ENCODE results near the gene NHERF1.

NHERF1 gene

GRCh38 chr17:74776044-74776962 is 27.9 kb downstream of the NHERF1 start, which contains the start of gene NAT9:
TSS of gene NAT9 (minus strand) at chr17:74776345. CDS start at chr17:74775698, 647 bp downstream.
- H3K4me3 ChIP-seq (ENCODE audit: low read length), result peak within 1 kb of the TSS; percentile 92
- peak; percentile 90 for DNase-seq (ENCODE audit: low read depth, low spot score)

- DNase-seq (ENCODE audit: low read depth, low spot score), result no peak
- H3K4me3 ChIP-seq (ENCODE audit: low read length), result peak overlapping the region; percentile 92
These were observed 28.6 kb downstream of the NHERF1 start for GRCh38 chr17:74776990-74777389.

GRCh38 chr17:74777901-74778515 is 29.6 kb downstream of the NHERF1 start:
- no peak for DNase-seq (ENCODE audit: low read depth, low spot score)
- no peak overlapping the region for H3K4me3 ChIP-seq (ENCODE audit: low read length)

DNA sequence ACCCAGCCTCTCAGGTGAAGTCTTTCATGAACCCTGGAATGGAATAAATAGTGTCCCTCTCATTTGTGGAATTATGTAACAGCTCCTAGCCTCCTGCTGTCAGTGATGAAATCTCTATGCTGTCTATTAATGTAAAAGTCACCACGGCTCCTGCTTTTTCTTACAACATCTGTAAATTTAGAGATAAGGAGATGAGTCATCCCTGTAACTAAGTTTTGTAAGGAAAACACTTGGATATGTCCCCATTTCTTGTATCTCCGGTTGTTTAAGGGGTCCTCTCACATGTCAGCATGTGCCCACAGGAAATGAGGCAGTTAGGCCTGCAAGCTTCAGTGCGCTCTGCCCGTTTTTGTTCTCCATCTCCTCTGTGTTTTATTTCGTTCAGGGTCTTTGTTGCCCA is 30.5 kb downstream of the NHERF1 start:
- no peak for DNase-seq (ENCODE audit: low read depth, low spot score)
- H3K4me3 ChIP-seq (ENCODE audit: low read length), result no peak overlapping the region

GRCh38 chr17:74779501-74779900 is 31.1 kb downstream of the NHERF1 start:
- no peak for DNase-seq (ENCODE audit: low read depth, low spot score)
- peak overlapping the region; percentile 3 for H3K4me3 ChIP-seq (ENCODE audit: low read length)

DNA sequence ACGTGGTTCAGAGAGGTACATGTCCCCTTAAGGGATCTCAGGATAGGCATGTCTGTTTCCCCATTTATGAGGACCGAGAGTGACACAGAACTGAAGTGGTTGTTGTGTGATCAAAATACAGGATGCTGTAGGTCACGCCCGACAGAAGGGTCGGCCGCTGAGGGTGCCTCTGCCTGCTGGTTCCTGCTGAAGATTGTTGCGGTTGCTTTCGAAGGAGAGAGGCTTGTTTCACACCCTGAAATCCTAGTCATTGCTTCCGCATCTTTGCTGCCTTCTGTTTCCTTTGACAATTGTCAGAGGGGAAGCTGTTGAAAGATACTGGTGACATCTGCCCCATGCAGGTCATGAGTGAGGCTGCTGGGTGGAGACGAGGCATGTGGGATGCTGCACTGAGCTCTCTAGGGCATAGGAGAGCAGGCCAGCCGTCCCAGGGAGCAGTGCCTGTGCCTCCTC is 31.5 kb downstream of the NHERF1 start:
- H3K4me3 ChIP-seq (ENCODE audit: low read length), result peak overlapping the region; percentile 33
- DNase-seq (ENCODE audit: low read depth, low spot score), result peak; percentile 96

DNA sequence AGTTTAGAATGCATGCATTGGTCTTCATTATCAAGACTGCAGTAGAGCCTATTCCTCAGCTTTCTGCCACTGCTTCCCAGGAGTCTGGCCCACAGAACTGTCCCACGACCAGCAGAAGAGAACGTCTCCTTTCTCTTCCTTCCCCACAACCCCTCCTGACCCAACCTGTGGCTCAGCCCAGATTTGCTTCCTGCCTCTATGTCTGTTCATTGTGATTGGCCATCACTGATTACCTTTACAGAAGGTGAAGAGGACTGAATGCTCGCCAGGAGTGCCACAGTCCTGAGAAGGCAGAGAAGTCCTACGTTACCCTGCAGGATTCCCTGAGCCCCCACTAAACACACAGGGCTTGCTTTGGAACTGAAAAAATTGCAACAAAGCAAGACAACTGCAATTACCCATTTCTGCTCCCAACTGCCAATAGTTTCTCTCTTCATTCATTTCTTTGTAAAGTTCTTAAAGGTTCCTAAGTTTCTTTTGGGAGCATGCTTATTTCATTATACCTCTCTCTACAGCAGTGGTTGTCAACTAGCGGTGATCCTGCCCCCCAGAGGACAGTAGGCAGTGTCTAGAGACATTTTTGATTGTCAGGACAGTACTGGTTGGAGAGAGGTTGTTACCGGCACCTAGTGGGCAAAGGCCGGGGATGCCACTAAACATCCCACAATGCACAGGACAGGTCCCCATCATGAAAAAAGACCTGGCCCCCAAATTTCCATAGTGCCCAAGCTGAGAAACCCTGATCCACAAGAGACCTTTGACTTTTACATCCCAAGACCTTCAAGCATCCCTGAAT is 32.2 kb downstream of the NHERF1 start:
- DNase-seq (ENCODE audit: low read depth, low spot score), result peak; percentile 44
- H3K4me3 ChIP-seq (ENCODE audit: low read length), result peak overlapping the region; percentile 33

- DNase-seq (ENCODE audit: low read depth, low spot score), result no peak
- no peak overlapping the region for H3K4me3 ChIP-seq (ENCODE audit: low read length)
These were observed 34.1 kb downstream of the NHERF1 start for GRCh38 chr17:74782571-74782970.

- H3K4me3 ChIP-seq (ENCODE audit: low read length), result no peak overlapping the region
These were observed 35.8 kb downstream of the NHERF1 start for GRCh38 chr17:74784125-74784810.

GRCh38 chr17:74785096-74785980 is 36.9 kb downstream of the NHERF1 start:
- H3K4me3 ChIP-seq (ENCODE audit: low read length), result no peak overlapping the region
- DNase-seq (ENCODE audit: low read depth, low spot score), result no peak

More at GRCh38 chr17:74784125-74784810, 35.8 kb downstream of the NHERF1 start:
- DNase-seq (ENCODE audit: low read depth, low spot score), result no peak

GRCh38 chr17:74785981-74786360 is 37.5 kb downstream of the NHERF1 start:
- no peak overlapping the region for H3K4me3 ChIP-seq (ENCODE audit: low read length)

DNA sequence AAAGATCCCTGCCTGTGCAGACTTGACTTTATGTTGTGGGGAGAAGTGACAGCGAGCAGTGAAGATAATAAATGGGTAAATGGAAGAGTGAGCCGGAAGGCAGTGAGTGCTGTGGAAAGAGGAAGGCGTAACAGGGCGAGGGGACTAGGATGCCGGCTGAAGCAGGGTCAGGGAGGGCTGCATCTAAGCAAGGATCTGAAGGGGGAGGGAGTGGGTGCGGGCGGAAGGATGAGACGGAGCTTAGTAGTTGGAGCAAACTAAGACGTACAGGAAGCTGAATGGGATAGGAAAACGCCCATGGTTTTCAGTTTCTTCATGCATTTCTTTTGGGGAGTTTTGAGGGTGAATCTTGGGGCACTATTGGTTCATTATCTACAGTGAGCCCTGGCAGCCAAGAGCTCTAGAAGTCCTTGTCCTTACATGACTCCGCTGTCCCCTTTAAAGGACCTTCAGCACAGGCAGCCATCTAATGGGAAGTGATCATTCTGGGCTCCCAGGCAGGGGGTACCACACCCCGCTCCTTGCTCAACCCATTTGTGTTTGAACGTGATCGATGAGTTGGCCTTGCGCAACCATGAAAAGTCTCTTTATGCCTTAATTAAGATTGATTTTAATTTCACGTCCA is 38.1 kb downstream of the NHERF1 start:
- no peak for DNase-seq (ENCODE audit: low read depth, low spot score)
- H3K4me3 ChIP-seq (ENCODE audit: low read length), result no peak overlapping the region

More at GRCh38 chr17:74785981-74786360, 37.5 kb downstream of the NHERF1 start:
- no peak for DNase-seq (ENCODE audit: low read depth, low spot score)

- no peak overlapping the region for H3K4me3 ChIP-seq (ENCODE audit: low read length)
- DNase-seq (ENCODE audit: low read depth, low spot score), result peak; percentile 39
These were observed 42.0 kb downstream of the NHERF1 start for GRCh38 chr17:74790161-74791058.

DNA sequence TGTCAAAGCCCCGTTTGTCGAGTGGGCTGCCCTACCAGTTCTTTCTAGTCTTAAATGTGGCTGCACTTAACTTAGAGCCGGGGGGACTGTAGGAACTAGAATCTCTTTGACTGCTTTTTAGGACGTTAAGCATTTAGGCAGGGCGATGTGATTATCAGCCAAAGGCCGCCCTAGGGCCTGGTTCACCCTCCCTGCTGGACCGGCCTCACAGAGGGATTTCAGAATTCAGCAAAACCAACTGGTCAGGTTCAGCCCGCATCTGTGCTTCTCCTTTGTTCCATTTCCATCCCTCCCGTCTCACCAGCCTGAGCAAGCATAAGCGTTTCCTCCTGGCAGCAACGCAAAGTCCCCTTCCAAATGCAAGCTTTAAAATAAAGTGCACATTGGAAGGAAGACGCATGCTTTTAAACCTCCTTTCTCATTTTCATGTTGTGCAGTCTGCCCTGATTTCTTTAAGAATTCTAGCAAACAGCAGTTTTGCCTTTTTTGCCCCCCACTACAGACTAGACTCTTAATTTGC is 44.2 kb downstream of the NHERF1 start:
- H3K4me3 ChIP-seq (ENCODE audit: low read length), result no peak overlapping the region
- no peak for DNase-seq (ENCODE audit: low read depth, low spot score)

GRCh38 chr17:74795327-74796020 is 47.0 kb downstream of the NHERF1 start:
- H3K4me3 ChIP-seq (ENCODE audit: low read length), result no peak overlapping the region
- DNase-seq (ENCODE audit: low read depth, low spot score), result no peak

DNA sequence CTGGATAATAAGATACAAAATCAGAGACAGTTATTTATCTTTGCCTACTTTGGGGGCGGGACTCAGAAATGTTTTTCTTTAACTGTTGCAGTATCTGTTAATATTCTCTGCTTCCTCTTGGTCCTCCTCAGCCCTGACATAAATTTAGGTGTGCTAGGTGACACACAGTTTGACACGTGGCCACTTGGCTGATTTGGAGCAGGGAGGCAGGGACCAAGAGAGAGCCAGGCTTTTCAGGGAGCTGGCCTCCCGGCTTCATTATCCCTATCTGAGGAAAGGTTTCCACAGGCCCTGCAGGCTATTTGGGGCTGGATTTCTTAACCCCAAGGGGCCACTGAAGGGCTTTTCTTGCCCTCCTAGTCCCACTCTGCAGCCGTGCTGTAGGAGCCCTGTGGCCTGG is 47.8 kb downstream of the NHERF1 start:
- DNase-seq (ENCODE audit: low read depth, low spot score), result no peak

More for the DNA sequence above, 47.8 kb downstream of the NHERF1 start:
- H3K4me3 ChIP-seq (ENCODE audit: low read length), result no peak overlapping the region

Measured in Jurkat, Clone E6-1 (cell line).